ENCODE data around the gene GDF3. TPM values are rescaled to one million over a fixed set of nuclear protein-coding genes. Genes with fewer than 3 reads are reported as not detected.
"Not testable (repeated sequence)": the region's sequence is repeated elsewhere in the genome, so short reads cannot be mapped to it uniquely, and the experiment has no call there.

The GDF3 gene
- under 1 TPM in 2 of 3 donors, not detected in 1; 0.22 to 0.24 TPM for polyA plus RNA-seq

DNA sequence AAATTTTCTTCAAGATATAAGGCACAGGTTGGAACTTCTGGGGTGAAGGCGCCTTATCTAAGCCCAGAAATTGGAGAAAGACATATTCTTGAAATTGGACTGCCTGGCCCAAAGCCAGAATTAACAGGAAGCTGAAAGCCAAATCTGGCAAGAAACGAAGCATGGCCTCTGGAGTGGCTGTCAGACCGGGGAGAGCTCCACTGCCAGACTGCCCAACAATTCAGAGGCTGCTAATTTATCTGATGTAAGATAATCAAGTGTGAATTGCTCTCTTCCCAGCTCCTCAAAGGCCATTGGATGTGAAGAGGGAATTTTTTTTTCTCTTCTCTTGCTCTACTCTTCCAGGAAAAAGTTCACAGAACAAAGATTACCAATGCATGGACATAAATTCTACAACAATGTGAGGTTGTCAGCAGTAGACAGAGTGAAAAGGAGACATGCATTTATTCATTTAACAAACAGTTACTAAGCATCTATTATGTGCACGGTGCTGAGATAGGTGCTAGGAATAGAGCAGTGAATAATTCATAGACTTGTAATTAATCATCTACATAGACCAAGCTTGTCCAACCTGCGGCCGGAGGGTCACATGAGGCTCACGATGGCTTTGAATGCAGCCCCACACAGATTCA, at the start of gene GDF3:
Gene GDF3, minus strand, starts transcription at position 210 of the 632 bp plus-strand sequence. Its CDS starts 47 bp downstream, at position 163.
- WGBS, 3 donors = 24 to 35% (median 34%) methylated on average over 7 of the region's 7 CpGs
- no peak within 1 kb of the TSS for H3K27ac ChIP-seq (ENCODE audit: low read depth, low read length)

DNA sequence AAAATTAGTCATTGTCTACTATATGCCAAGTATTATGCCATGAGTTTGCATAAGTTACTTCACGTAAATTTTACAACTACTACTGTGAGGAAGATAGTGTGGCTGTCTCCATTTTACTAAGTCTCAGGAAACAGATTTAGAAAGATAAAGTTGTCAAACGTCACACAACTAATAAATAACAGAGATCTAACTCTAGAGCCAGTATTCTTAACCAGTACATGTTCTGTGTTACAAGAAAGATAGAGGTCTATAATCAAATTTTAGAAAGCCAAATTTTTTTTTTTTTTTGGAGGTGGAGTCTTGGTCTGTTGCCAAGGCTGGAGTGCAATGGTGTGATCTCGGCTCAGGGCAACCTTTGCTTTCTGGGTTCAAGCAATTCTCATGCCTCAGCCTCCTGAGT, 37.4 kb upstream of the GDF3 start:
- WGBS, 3 donors = 30 to 58% (median 42%) methylated on average over 3 of the region's 3 CpGs
- no peak overlapping the region for H3K27ac ChIP-seq (ENCODE audit: low read depth, low read length)

DNA sequence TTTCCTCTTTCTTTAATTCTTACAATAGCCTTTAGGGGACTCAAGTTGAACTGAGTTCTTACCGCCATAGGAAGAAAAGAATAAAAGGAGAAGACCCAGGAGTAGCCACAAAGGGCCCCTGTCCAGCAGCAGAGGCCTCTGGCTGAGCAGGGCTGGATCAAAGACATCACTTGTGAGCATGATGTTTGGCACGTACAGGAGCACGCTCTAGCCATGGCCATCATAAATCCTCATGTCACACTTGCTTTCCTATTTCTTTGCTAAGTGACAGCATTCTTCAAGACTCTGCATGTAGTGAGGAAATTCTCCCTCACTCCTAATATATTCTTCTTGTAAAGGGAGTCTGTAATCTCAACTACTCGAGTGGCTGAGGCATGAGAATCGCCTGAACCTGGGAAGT, 35.9 kb upstream of the GDF3 start:
- WGBS, 3 donors = 30 to 50% (median 37%) methylated on average over 5 of the region's 5 CpGs

DNA sequence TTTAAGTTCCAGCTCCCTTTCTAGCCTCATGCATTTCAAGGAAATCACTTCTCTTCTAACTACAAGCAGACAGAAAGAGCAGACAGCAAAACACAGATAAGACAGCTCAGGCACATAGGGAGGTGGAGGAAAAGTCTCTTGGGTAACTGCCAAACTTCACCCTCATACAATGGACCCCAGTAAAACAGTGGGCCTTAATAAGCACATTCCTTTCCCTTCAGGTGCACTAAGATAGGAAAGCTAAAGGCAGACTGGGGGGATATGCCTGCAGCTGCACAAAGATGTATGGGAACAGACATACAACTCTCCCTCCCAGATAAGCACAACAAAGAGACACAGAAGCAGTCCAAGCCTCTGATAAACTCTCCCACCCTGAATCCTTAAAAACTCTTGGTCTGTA, 35.4 kb upstream of the GDF3 start:
- not testable (repeated sequence) for H3K27ac ChIP-seq (ENCODE audit: low read depth, low read length)

More for the DNA sequence above, 35.9 kb upstream of the GDF3 start:
- no peak overlapping the region for H3K27ac ChIP-seq (ENCODE audit: low read depth, low read length)

DNA sequence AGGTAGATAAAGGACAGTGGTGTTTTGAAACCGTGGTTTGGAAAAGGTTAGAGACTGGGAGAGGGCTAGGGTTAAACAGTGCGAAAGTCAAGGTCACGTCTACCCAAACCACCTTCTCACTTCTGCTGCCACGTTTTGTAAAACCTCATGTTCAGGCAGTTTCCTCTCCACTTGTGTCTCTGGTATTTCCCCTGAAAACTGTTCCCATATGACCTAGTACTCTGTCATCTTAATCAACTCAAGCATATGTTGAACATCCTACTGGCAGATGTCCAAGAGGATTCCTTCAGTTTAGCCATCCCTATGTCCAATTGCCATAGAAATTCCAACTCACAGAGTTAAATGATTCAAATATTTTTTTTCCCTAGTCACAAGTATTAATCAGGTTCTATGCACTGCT, 34.2 kb upstream of the GDF3 start:
- WGBS, 3 donors = 22 to 30% (median 26%) methylated on average over 4 of the region's 4 CpGs
- no peak overlapping the region for H3K27ac ChIP-seq (ENCODE audit: low read depth, low read length)

DNA sequence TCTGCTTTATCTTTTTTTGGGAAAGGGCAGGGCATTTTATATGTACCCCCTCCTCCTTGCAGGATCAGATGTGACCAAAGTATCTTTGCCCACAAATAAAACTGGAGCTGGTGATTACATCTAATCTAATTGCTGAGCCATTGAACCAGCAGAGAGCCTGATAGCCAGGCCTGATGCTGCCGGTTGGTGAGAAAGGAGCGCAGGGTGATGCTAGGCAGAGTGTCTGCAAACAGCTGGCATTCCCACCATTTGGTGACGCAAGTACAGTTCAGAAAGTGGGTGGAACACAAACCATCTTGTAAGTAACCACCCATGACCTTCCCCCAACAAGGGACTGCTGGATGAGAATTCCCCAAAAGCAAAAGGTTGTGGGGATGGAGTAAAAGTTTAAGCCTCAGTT, 28.4 kb upstream of the GDF3 start:
- 45 to 78% (median 74%) methylated on average over 3 of the region's 3 CpGs for WGBS, 3 donors
- no peak overlapping the region for H3K27ac ChIP-seq (ENCODE audit: low read depth, low read length)

DNA sequence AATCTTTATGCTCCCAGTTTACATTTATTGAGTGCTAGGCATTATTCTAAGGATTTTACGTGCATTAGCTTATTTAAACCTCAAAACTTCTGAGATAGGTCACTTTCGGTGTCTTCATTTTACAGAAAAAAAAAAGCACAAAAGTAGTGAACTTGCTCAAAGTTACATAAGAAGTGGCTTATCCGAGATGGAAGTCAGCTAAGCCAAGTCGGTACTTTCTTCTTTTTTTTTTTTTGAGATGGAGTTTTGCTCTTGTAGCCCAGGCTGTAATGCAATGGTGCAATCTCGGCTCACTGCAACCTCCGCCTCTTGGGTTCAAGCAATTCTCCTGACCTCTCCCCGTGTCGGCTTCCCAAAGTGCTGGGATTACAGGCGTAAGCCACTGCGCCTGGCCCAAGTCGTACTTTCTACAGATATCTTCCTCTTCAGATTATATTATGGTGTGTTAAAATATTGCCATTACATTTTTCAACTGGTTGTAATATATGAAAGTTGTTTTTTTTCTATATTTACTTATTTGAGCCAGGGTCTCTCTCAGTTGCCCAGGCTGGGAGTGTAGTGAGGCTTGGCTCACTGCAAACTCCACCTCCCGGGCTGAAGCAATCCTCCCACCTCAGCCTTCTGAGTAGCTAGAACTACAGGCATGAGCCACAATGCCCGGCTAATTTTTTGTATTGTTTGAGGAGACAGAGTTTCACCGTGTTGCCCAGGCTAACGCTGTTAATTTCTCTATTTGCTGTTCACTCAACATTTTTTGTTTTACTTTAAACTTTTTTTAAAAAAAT, 24.6 kb upstream of the GDF3 start:
- no peak overlapping the region for H3K27ac ChIP-seq (ENCODE audit: low read depth, low read length)
- 57 to 66% (median 63%) methylated on average over 15 of the region's 15 CpGs for WGBS, 3 donors

DNA sequence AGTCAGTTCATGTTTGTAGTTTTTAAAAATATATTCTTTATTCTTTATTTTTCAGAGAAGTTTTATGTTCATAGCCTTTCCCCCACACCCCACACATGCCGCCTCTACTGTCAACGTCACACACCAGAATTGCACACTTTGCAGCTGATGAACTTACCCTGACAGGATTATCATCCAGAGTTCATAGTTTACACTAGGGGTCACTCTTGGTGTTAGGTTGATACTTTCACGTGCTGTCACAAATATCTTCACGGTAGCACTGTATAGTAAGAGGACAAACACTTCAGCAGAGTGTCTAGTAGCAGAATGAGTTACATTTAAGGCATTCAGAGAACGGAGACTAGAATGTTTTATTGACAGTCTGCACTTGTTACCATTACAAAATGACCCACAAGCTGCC, 20.8 kb upstream of the GDF3 start:
- H3K27ac ChIP-seq (ENCODE audit: low read depth, low read length) = no peak overlapping the region
- 8 to 16% (median 14%) methylated on average over 5 of the region's 5 CpGs for WGBS, 3 donors

DNA sequence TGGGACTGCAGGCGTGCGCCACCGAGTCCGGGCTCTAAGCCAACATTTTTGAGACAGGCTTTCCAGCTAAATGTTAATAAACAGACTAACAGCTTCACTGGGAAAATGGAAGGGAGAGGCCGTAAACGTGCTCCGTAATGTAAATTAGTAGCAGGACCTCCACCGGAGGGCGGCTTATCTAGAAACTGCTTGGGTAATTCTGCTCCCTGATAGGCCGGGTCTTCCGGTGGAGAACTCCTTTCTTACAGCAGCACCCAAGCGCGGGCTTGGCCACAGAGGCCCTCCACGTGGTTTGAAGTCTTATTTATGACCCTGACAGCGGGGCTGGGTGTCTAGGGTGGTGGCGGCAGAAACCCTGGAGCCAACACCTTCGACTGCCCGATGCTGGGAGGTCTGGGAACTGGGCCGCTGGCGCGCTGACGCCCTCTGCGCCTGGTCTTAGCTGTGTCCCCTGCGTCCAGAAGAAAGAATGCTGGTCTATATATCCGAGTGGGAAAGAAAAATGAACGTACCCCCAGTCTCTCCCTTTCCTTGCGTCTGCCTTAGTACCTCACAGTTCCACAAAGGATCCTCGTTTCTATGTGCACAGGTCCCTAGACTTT, 17.4 kb upstream of the GDF3 start:
- 83 to 92% (median 92%) methylated on average over 28 of the region's 28 CpGs for WGBS, 3 donors

DNA sequence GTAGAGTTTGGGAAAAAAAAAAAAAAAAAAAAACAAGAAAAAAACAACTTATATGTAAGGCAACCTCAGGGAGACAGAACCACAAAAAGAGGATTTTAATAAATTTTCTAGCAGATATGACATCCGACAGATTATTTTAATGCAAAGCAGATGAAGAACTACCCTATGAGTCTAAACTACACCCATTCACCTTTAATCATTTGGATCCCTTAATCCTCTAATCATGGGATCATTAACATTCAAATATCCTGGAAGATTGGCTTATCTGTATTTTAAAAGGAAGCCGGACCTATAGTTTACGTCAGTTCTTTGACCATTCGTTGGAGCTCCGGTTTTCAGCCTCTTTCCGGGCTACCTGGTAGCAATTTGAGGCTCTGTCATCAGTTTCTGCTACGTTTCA, 15.6 kb upstream of the GDF3 start, which contains the start of gene DPPA3:
Gene DPPA3, plus strand, starts transcription at position 301 of the 400 bp plus-strand sequence. CDS start 138 bp downstream, outside the sequence.
- WGBS, 3 donors = 70 to 79% (median 79%) methylated on average over 7 of the region's 7 CpGs

More for the DNA sequence above, 17.4 kb upstream of the GDF3 start:
- H3K27ac ChIP-seq (ENCODE audit: low read depth, low read length) = no peak overlapping the region

DNA sequence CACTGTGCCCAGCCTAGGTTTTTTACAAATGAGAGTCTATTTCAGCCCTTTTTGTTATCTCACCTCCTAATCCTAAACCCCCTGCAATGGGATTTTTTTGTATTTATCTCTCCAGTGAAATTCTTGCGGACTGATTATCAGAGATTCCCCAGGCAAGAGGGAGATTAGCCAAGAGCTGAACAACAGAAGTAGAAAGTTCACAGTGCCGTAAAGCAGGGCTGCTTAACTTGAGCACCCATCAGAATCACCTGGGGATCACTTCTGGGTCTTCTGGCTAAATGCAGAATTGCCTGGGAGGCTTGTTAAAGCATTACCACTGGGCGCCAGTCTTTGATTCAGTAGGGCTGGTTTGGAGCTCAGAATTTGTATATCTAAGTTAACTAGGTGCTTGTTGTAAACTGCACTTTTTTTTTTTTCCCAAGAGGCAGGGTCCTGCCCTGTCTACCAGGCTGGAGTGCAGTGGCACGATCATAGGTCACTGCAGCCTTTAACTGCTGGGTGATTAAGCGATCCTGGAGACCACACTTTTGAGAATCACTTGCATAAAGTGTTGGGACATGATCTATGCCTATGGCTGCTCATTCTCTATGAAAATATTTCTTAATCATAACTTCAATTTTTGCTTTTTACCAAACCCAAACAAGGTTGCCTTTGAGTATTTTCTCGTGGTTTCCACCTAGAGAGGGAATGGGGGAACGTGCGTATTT, 14.5 kb upstream of the GDF3 start:
- 57 to 78% (median 62%) methylated on average over 8 of the region's 8 CpGs for WGBS, 3 donors

More for the DNA sequence above, 15.6 kb upstream of the GDF3 start, which contains the start of gene DPPA3:
- H3K27ac ChIP-seq (ENCODE audit: low read depth, low read length) = no peak within 1 kb of the TSS

DNA sequence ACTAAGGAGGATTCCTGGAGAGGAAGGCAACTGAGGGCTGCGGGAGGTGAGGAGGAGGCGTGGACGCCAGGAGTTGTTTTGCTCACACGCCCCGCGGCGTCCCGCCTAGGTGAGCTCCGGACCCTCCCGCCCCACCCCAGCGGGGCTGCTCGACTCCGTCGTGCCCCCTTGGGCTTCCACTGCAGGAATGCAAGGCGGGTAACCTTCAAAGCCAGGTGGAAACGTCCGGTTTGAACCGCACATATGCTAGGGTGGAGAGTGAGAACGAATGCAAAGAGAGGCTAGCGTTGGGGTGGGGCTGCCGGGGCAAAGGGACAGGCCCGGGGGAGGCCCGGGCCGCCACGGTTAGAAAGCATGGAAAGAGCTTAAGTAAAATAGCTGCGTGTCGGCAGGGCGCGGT, 10.3 kb upstream of the GDF3 start:
- no peak overlapping the region for H3K27ac ChIP-seq (ENCODE audit: low read depth, low read length)
- WGBS, 3 donors = 84 to 94% (median 85%) methylated on average over 29 of the region's 29 CpGs

More for the DNA sequence above, 14.5 kb upstream of the GDF3 start:
- no peak overlapping the region for H3K27ac ChIP-seq (ENCODE audit: low read depth, low read length)

DNA sequence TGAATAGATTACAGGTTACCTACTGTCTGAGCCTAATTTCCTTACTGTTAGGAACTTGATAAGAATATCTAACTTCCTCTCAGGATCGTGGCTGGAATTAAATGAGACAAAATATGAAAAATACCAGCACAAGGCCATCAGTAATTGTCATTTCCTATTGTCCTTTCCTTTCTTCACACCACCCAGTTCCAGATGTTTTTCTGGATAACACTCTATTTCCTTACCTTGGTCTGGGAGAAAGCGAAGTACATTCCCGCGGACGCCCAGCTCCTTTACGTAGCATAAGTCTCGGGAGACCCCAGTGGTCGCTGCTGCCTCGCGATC, 376 bp downstream of the GDF3 start:
- no peak overlapping the region for H3K27ac ChIP-seq (ENCODE audit: low read depth, low read length)
- 17 to 52% (median 19%) methylated on average over 10 of the region's 10 CpGs for WGBS, 3 donors

DNA sequence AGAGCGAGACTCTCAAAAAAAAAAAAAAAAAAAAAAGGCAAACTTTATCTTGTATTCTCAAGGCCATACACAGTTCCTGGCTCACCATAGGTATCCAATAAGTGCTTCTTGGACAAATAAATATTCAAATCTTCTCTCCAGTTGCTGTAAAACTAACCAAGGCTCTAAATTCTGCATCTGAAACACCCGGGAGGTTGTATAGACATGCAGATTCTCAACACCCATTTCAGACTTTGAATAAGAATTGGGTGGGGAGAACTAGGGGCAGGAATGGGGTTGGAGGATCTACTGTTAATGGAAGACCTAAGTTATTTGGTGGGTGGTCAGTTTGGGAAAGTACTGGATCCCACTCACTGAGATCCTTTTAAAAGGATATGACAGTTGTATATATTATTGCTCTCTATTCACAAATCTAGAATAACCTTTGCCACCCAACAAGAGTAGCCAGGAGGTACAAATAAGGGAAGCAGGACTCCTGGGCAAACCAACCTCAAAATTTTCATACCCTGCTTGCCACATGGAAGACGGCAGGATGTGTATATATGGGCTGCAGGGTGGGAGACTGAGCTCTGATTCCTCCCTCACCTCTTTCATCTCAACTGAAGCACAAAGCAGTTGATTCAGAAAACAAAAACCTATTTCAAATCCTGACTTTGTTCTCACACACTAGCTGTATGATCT, 879 bp downstream of the GDF3 start:
- no peak overlapping the region for H3K27ac ChIP-seq (ENCODE audit: low read depth, low read length)
- 45 to 66% (median 62%) methylated on average over 2 to 3 of the region's 3 CpGs for WGBS, 3 donors

DNA sequence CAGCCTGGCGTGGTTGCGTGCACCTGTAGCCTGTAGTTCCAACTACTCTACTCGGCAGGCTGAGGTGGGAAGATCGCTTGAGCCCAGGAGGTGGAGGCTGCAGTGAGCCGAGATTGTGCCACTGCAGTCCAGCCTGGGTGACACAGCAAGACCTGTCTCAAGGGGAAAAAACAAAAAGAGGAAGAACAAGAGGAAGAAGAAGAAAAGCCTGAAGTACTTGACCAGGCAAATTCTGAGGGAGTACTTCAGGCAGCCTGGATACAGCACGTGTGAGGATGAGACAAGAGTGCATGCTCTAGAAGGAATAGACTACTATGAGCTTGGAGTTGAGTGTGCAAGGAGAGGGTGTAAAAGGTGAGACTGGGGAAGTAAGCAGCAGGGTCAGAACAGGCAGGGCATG, 1.8 kb downstream of the GDF3 start:
- WGBS, 3 donors = 53 to 80% (median 75%) methylated on average over 6 of the region's 6 CpGs
- H3K27ac ChIP-seq (ENCODE audit: low read depth, low read length) = no peak overlapping the region

DNA sequence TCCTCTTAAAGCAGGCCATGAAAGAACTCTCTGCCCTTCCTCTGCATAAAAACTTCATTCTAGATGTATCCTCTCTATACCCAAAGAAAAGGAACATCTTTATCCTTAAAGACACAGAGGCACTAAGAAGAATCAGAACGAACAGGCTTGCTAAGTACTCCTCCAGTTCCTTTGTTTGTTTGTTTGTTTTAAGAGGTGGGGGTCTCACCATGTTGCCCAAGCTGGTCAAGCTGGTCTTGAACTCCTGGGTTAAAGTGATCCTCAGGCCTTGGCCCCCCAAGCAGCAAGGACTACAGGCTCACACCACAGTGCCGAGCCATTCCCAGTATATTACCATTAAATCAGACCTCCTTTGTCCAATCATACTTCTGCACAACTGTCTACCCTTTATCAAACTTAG, 14.0 kb downstream of the GDF3 start:
- no peak overlapping the region for H3K27ac ChIP-seq (ENCODE audit: low read depth, low read length)
- 58 to 69% (median 64%) methylated on average over 2 of the region's 2 CpGs for WGBS, 3 donors

DNA sequence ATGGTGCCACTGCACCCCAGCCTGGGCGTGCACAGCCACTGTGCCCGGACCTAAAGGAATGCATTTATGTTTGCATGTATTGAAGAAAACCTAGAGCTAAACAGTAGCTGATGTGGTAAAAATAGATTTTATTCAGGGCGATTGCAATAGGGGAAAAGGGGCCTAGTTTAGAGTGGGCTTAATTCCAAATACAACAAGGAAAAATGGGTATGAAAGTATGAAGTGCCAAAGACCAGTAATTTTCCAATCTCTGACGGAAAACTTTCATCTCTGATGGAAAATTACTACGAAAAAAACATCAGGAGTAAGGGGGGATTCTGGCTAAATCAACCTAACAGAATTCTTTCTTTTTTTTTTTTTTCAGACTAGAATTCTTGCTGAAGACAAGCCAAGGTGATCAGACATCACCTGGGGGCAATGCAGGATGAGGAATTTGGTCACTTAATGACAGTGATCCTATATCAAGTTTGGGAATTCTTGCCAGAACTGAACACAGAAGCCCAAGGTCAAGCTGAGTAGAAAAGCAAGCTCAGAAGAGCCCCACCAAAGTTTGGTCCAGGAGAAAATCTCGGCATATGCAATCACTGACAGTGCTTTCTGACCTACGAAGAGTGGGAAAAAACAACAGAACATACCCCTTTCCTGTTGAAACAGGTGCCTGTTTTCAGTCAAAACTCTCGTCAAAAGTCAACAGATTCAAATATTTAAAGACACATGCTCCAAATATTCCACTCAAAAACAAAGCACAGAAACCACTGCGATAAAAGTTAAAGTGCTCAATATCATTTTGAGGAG, 16.1 kb downstream of the GDF3 start:
- WGBS, 3 donors = 37 to 72% (median 64%) methylated on average over 9 of the region's 9 CpGs
- H3K27ac ChIP-seq (ENCODE audit: low read depth, low read length) = no peak overlapping the region

DNA sequence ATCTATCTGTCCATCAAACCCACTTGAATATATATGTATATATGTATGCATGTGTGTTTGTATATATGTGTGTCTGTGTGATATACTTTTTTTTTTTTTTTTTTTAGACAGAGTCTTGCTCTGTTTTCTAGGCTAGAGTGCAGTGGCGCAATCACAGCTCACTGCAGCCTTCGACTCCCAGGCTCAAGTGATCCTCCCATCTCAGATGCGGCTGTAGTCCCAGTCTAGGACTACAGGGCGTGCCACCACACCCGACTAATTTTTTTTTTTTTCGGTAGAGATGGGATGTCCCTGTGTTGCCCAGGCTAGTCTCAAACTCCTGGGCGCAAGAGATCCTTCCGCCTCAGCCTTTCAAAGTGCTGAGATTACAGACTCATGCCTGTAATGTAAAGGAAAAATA, 16.8 kb downstream of the GDF3 start:
- 65 to 80% (median 70%) methylated on average over 8 of the region's 8 CpGs for WGBS, 3 donors
- no peak overlapping the region for H3K27ac ChIP-seq (ENCODE audit: low read depth, low read length)
